Skeletal muscle cell (primary cell): Measurements from ENCODE around the gene PGAP3.
A peak's percentile ranks its signal among the peaks of the same experiment; 100 is the strongest.
"Not testable (repeated sequence)": the region's sequence is repeated elsewhere in the genome, so short reads cannot be mapped to it uniquely, and the experiment has no call there.

Source experiments
- DNase-seq: peaks from one replicate; pipeline ENCODE4 v3.0.0-alpha.2; 2010; ENCODE audit warnings: low read depth
- H3K4me3 ChIP-seq: 2 replicates; pipeline ENCODE4 v1.5.1; 2011; ENCODE audit warnings: low read depth, mild to moderate bottlenecking, control low read depth, low read length, moderate library complexity

The PGAP3 gene

DNA sequence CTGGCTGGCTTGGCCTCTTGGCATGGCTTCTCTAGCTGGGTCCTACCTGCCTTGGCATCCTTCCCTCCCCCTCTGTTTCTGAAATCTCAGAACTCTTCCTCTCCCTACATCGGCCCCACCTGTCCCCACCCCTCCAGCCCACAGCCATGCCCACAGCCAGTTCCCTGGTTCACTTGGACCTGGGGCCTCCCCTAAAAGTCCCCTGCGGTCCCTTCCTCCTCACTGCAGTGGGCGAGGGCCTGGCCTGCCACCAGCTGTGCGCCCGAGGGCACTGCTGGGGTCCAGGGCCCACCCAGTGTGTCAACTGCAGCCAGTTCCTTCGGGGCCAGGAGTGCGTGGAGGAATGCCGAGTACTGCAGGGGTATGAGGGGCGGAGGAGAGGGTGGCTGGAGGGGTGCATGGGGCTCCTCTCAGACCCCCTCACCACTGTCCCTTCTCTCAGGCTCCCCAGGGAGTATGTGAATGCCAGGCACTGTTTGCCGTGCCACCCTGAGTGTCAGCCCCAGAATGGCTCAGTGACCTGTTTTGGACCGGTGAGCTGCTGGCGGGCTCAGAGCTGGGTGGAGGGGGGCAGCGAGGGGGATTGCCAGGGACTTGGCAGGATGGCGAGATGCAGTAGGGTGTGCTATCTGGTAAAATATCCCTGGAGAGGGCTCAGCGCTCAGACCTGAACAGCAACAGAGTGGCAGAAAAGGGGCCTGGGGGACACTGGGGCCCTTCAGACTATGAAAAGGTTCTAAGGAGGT lies 28.4 kb upstream of the PGAP3 start:
- DNase-seq, result no peak
- no peak overlapping the region for H3K4me3 ChIP-seq

DNA sequence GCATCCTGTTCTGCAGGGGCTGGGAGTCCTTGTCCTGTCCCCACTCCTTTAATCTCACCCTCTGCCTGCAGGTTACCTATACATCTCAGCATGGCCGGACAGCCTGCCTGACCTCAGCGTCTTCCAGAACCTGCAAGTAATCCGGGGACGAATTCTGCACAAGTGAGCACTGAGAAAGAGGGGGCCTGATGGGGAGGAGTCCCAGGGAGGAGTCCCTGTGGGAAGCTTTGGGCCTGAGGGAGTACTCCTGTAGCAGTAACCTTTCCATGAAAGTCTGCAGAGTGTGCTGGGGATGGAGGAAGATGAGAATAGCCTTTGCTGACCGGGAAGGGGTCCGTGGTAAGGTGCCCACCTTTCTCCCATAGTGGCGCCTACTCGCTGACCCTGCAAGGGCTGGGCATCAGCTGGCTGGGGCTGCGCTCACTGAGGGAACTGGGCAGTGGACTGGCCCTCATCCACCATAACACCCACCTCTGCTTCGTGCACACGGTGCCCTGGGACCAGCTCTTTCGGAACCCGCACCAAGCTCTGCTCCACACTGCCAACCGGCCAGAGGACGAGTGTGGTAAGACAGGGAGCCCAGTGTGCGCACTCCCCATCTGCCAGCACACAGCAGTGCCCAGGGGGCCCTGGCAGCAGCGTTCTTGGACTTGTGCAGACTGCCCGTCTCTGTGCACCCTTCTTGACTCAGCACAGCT lies 27.7 kb upstream of the PGAP3 start:
- H3K4me3 ChIP-seq, result no peak overlapping the region
- DNase-seq, result no peak

DNA sequence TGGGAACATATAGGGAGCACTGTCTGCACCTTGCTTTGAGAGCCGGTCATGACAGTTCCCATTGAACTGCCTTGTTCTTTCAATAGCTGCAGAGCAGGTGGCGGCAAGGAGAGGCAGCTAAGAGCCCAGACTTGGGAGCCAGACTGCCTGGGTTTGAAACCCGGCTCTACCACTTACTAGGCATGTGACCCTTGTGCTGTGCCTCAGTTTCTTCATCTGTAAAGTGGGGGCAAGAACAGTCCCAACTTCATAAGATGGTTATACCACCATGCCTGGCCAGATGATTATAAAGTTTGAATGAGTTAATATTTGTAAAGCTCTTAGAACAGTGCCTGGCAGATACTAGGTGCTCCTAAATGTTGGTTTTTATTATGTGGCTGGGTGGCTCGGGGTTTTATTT lies 26.4 kb upstream of the PGAP3 start:
- DNase-seq, result no peak
- no peak overlapping the region for H3K4me3 ChIP-seq

DNA sequence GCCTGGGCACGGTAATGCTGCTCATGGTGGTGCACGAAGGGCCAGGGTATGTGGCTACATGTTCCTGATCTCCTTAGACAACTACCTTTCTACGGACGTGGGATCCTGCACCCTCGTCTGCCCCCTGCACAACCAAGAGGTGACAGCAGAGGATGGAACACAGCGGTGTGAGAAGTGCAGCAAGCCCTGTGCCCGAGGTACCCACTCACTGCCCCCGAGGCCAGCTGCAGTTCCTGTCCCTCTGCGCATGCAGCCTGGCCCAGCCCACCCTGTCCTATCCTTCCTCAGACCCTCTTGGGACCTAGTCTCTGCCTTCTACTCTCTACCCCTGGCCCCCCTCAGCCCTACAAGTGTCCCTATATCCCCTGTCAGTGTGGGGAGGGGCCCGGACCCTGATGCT lies 24.0 kb upstream of the PGAP3 start:
- no peak overlapping the region for H3K4me3 ChIP-seq
- no peak for DNase-seq

DNA sequence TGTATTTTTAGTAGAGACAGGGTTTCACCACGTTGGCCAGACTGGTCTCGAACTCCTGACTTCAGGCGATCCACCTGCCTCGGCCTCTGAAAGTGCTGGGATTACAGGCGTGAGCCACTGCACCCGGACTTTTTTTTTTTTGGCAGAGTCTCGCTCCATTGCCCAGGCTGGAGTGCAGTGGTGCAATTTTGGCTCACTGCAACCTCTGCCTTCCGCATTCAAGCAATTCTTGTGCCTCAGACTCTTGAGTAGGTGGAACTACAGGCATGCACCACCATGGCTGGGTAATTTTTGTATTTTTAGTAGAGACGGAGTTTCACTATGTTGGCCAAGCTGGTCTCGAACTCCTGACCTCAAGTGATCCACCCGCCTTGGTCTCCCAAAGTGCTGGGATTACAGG lies 23.2 kb upstream of the PGAP3 start:
- not testable (repeated sequence) for DNase-seq

DNA sequence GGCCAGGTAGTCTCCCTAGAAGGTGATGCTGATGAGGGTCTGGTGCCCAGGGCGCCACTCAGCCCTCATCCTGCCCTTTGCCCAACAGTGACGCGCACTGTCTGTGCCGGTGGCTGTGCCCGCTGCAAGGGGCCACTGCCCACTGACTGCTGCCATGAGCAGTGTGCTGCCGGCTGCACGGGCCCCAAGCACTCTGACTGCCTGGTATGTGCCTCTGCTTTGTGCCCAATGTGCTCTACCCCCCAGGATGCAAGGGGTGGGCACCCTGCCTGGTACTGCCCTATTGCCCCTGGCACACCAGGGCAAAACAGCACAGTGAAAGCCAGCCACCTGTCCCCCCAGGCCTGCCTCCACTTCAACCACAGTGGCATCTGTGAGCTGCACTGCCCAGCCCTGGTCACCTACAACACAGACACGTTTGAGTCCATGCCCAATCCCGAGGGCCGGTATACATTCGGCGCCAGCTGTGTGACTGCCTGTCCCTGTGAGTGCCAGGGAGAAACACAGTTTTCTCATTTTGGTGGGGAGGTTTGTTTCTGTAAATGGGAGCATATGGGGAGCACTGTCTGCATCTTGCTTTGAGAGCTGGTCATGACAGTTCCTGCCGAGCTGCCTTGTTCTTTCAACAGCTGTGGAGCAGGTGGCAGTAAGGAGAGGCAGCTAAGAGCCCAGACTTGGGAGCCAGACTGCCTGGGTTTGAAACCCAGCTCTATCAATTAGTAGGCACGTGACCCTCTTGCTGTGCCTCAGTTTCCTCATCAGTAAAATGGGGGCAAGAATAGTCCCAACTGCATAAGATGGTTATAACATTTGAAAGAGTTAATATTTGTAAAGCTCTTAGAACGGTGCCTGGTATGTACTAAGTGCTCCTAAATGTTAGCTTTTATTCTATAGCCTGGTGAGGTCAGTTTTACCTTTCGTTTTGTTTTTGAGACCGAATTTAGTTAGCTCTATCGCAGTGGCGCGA lies 22.4 kb upstream of the PGAP3 start:
- no peak overlapping the region for H3K4me3 ChIP-seq
- DNase-seq, result no peak

More for the DNA sequence above, 23.2 kb upstream of the PGAP3 start:
- H3K4me3 ChIP-seq, result not testable (repeated sequence)

DNA sequence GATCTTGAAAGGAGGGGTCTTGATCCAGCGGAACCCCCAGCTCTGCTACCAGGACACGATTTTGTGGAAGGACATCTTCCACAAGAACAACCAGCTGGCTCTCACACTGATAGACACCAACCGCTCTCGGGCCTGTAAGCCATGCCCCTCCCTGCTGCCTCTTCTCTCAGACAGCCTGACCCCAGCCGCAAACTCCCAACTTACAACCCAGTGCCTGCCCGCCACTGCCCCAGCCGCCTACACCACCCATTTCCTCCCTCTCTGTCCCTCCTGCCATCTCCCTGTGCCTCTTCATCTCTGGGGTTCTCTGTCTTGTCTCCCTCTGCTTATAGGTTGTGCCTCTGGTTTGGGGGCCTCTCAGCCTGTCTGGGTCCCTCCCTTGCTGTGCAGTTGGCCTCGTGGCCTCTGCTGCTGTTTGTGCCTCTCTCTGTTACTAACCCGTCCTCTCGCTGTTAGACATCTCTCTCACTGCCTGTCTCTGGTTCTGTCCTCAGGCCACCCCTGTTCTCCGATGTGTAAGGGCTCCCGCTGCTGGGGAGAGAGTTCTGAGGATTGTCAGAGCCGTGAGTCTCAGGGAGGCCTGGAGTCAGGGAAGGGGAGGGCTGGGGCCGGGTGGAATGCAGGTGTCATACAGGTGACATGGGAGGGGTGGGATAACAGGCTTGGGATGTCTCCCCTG lies 21.6 kb upstream of the PGAP3 start:
- no peak overlapping the region for H3K4me3 ChIP-seq
- no peak for DNase-seq

DNA sequence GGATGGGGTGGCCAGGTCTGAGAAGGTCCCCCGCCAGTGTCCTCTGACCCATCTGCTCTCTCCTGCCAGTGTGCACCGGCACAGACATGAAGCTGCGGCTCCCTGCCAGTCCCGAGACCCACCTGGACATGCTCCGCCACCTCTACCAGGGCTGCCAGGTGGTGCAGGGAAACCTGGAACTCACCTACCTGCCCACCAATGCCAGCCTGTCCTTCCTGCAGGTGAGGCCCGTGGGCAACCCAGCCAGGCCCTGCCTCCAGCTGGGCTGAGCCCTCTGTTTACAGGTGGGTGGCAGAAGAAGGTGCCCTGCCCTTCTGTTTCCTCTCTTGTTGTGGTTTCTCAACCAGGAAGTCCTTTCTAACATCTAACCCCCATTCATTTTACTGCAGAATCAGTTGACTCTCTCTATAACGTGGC lies 19.1 kb upstream of the PGAP3 start:
- DNase-seq, result no peak

DNA sequence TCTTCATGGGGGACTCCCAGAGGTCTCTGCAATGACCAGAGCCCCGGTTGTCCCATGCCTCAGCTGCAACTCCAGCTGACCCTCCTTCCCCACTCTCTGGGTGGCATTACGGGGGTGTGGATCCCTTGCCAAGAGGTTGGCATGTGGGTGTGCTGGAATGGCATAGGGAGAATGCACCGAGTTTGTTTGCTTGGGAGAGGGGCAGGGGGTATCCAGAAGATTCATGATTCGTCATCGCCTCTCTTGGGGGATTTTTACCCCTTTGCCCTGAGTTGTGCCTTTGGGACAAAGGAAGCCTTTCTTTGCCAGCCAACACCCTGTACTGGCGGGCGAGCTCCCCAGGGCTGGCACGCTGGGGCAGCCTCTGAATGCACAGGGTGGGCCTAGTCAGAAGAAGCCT lies 18.5 kb upstream of the PGAP3 start:
- no peak for DNase-seq
- H3K4me3 ChIP-seq, result no peak overlapping the region

More for the DNA sequence above, 19.1 kb upstream of the PGAP3 start:
- H3K4me3 ChIP-seq, result no peak overlapping the region

DNA sequence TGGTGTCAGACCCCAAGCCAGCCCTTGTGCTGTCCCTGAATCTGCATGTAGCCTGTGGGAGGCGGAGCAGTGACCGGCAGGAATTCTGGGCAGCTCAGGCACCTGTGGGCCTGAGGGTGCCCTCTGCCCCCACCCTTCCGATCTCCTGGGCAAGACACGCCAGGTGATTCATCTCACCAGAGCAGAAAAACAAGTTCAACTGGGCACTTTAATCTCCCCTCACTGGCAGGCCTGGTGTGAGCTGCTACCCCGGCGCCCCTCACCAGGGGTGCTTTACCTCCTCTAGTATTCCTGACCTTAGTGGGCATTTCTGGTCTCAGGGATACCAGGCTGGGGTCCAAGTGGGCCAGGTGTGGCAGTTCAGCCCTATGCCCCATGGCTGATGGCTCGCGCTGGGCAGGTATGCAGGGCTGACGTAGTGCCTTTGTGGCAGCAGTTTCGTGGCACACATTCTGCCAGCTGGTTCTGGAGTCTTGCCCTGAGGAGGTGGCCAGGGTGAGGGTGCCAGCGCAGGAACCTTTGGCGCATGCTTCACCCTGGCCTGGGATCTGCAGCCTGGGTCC lies 18.0 kb upstream of the PGAP3 start:
- H3K4me3 ChIP-seq, result no peak overlapping the region
- DNase-seq, result no peak

DNA sequence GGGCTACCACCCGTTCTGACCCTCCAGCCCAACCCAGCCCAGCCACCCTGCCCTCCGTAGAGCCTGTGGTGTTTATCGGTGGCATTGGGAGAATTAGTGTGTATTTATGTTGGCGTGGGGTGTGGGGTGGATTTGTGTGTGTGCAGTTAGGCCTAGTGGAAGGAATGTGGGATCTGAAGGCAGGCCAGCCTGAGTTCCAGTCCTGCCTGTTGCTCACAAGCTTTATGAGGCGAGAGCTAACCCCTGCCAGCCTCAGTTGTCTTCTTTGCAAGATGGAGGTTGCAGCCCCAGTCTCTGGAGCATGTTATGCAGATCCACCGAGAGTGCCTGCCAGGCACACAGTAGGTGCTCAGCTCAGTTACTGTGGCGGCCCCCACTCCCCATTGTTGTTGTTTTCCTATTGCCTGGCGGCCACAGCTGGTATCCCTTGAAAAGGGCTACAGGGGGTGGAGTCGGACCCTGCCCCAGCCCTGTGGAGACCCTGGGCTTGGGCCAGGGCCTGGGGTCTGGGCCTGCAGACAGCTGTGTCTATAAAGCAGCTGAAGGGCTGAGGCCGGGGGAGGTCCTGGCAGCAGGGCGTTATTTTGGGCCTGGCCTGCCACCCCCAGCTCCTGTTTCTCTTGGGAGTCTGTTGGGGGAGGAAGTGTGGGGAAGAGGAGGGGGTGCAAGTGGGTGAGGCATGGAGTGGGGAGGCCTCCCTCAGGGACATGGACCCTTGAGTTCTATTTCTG lies 17.1 kb upstream of the PGAP3 start:
- no peak overlapping the region for H3K4me3 ChIP-seq
- DNase-seq, result no peak

DNA sequence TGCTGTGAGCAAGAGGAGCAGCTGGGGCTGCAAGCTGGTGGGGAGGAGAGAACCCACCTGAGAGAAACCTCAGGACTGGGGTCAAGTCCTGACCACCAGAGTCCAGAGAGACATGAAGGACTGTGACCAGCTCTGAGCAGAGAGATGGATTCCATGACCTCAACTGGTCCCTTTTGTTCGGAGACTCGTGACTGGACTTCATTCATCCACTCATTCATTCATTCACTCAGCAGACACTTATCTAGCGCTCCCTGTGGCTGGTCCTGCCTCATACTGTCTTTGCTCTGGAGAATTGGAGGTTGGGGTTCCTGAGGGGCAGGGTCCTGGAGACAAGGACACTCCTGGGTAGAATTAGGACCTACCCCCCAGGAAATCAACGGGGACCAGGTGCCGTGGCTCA lies 16.1 kb upstream of the PGAP3 start:
- no peak for DNase-seq
- no peak overlapping the region for H3K4me3 ChIP-seq

DNA sequence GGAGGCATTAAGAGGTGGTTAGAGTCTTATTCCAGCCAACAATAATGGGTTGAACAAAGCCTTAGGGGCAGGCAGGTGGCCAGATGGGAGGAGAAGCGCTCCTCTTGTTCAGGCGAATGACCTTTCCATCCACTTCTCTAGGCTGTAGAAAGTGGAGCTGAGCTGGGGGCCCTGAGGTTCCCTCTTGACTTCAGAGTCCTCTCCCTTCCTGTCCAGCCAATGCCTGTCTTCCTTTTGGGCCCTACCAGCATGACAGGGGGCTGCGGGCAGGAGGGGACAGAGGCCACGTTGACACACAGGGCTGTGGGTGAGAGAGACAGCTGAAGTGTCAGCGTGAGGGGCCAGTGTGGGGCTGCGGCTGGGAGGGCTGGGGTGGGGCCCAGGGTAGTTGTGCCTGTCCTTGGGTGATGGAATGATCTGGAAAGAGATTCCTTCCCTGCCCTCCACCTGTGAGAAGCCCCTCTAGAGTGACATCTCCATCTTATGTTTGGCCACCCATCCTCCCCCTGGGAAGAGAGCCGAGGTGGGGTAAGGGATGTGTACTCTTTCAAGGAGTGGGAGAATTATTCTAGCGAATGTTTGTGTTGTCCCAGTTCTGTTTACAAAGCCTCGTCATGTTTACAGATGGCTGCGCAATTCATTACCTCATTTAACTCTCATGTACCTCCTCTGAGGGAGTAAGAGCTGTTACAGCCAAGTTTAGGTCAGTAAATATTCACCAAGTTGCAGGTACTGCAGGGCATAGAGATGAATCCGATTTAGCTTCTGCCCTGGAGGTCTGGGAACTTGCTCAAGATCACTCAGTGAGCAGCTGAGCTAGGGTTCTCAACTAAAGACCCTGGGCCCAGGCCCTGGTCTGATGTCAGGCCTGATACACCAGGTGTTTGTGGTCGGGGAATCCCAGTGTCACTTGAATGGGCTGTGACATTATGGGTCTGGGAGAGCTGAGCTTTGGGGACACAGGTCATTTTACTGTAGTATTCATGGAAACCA lies 15.3 kb upstream of the PGAP3 start:
- DNase-seq, result no peak
- H3K4me3 ChIP-seq, result no peak overlapping the region

DNA sequence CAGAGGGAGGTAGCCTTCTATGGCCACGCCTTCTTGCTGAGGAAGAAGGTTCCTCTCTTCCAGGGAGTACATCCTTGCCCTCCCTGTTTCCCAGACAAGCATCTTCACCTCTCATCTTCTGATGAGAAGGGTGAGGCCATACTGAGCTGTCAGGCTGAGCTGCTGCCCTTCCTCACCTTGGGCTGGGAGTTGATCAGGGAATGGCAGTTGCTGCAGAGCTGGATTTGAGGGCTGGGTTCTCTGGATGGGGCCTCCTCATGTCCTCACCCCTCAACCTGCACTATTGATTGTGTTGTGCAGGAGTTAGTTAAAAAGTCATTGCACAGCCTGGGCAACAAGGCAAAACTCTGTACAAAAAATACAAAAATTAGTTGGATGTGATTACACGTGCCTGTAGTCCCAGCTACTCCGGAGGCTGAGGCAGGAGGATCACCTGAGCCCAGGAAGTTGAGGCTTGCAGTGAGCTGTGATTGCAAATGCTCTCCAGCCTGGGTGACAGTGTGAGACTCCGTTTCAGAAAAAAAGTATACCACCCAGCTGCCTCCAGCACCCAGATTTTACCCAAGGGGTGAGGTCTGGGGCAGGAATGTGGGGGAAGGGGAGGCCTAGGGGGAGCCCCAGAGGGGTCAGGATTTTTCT lies 14.0 kb upstream of the PGAP3 start:
- DNase-seq, result no peak
- no peak overlapping the region for H3K4me3 ChIP-seq

DNA sequence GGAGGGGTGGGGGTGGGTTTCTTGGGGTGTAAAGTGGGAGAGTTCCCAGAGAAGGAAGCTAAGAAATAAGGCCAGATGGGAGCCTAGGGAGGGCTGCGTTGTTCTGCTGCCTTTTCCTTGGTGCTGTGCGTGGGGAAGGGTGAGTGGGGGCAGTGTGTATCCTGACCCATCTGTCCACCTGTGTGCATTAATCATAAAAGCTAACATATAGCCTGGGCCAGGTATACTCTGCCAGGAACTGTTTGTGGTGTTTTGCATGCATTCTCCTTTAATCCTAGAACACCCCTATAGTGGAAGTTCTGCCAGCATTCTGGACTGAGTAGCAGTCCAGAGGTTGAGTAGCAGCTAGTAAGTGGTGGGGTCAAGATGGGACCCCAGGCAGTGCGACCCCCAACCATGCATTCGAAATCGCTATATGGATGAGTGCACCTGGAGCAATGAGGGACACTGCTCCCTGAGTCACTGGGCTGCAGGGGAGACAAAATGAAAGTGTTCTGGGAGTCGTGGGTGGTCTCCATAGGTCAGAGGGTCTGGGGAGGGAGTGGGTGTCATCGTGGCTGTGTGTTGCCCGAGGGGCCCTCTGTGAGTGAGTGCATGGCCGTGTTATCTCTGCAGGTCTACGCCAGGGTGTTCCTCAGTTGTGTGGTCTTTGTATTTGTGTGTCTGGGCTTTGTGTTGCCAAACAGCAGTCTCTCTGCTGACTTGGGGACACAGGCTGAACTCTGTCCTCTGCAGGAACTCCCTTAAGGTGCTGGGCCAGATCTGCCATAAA lies 13.3 kb upstream of the PGAP3 start:
- no peak for DNase-seq
- peak overlapping the region; percentile 87 for H3K4me3 ChIP-seq
